Stimulated activated CD4-positive, alpha-beta T cell treated with anti-CD3 and anti-CD28 coated beads, Interleukin-4, amount 100 ng/mL, for 1 hour (primary cell): ENCODE data around the gene RIPOR1.
A peak's percentile ranks its signal among the peaks of the same experiment; 100 is the strongest.

Source experiments
- DNase-seq: peaks from one replicate; pipeline ENCODE4 v3.0.0-alpha.2; 2020

Gene RIPOR1

GRCh38 chr16:67558859-67559258 is 30.2 kb downstream of the RIPOR1 start:
- no peak for DNase-seq

- no peak for DNase-seq
Observed at GRCh38 chr16:67560827-67561342, 32.3 kb downstream of the RIPOR1 start.

- DNase-seq, result no peak
Observed at GRCh38 chr16:67561501-67561823, 32.8 kb downstream of the RIPOR1 start.

GRCh38 chr16:67561824-67562525 is 33.3 kb downstream of the RIPOR1 start:
- DNase-seq, result peak; percentile 95

- peak; percentile 83 for DNase-seq
Observed at GRCh38 chr16:67562526-67562917, 33.9 kb downstream of the RIPOR1 start, which contains the start of gene CTCF. Gene CTCF, plus strand, starts transcription at chr16:67562526. Its CDS starts 48,307 bp downstream, at chr16:67610833.

GRCh38 chr16:67562918-67563707 is 34.5 kb downstream of the RIPOR1 start:
- peak; percentile 56 for DNase-seq

- DNase-seq, result no peak
Observed at GRCh38 chr16:67563708-67564468, 35.3 kb downstream of the RIPOR1 start.

- no peak for DNase-seq
Observed at GRCh38 chr16:67565470-67566100, 37.0 kb downstream of the RIPOR1 start.

GRCh38 chr16:67571464-67571863 is 42.8 kb downstream of the RIPOR1 start:
- no peak for DNase-seq

- no peak for DNase-seq
Observed at GRCh38 chr16:67571981-67572431, 43.4 kb downstream of the RIPOR1 start.

- no peak for DNase-seq
Observed at GRCh38 chr16:67579686-67580085, 51.1 kb downstream of the RIPOR1 start.

GRCh38 chr16:67580202-67580601 is 51.6 kb downstream of the RIPOR1 start:
- no peak for DNase-seq

GRCh38 chr16:67593288-67593687 is 64.7 kb downstream of the RIPOR1 start:
- no peak for DNase-seq

GRCh38 chr16:67593701-67594100 is 65.1 kb downstream of the RIPOR1 start:
- DNase-seq, result no peak

- no peak for DNase-seq
Observed at GRCh38 chr16:67594256-67594915, 65.8 kb downstream of the RIPOR1 start.

GRCh38 chr16:67594956-67595355 is 66.3 kb downstream of the RIPOR1 start:
- DNase-seq, result no peak
